Measurements from ENCODE around the gene ACOT11.

Gene ACOT11

DNA sequence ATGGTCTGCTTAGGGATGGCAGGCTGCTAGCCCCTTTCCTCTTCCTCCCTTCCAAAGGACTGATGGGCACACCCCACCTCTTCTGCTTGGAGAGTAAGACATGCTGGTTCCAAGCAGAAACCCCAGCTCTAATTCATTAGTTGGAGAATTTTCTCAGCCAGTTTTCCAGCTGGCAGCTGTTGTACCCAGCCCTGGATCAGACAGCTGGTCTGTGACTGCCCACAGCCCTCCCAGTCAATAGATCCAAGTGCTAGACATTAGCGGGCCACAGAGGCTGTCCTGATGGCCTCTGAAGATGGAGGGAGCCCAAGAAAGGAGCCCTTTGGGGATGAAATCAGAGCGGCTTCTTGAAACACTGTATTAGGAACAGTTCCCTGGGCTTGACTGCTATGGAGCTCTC is 35.8 kb downstream of the ACOT11 start:
- in situ Hi-C loops (cut with HindIII; ENCODE audit: low sequenced_read_pairs): no loop called here

GRCh38 chr1:54584575-54584974 is 36.5 kb downstream of the ACOT11 start:
- in situ Hi-C loops (cut with HindIII; ENCODE audit: low sequenced_read_pairs): no loop called here

GRCh38 chr1:54585181-54586066 is 37.4 kb downstream of the ACOT11 start:
- in situ Hi-C loops (cut with HindIII; ENCODE audit: low sequenced_read_pairs): no loop called here

GRCh38 chr1:54588377-54588776 is 40.3 kb downstream of the ACOT11 start:
- in situ Hi-C loops (cut with HindIII; ENCODE audit: low sequenced_read_pairs): no loop called here

DNA sequence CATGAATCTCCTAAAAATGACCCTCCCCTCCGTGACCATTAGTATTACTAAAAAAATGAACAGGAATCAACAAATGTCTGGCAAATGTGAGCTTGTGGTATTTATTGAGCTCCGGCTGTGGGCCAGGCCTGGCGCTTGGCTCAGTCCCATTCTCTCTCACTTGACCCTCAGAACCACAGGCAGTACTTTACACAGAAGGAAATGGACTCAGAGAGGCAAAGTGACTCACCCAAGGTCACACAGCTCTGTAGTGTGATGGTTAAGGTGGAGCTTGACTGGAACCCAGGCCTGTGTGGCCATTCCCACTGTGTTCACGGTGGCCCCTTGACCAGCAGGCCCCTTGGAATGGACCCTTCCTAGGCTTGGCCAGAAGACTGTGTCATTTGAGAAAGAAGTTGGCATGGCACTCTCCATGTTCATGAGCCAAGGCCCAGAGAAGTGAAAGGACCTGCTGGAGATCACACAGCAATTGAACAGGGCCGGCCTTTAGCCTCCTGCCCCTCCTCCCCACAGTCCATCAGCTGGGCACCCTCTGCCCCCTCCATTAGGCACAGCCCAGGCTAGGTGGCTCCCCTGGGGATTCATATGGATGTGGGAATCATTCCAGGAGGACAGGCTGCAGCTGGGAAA is 43.2 kb downstream of the ACOT11 start:
- in situ Hi-C loops (cut with HindIII; ENCODE audit: low sequenced_read_pairs): no loop called here

DNA sequence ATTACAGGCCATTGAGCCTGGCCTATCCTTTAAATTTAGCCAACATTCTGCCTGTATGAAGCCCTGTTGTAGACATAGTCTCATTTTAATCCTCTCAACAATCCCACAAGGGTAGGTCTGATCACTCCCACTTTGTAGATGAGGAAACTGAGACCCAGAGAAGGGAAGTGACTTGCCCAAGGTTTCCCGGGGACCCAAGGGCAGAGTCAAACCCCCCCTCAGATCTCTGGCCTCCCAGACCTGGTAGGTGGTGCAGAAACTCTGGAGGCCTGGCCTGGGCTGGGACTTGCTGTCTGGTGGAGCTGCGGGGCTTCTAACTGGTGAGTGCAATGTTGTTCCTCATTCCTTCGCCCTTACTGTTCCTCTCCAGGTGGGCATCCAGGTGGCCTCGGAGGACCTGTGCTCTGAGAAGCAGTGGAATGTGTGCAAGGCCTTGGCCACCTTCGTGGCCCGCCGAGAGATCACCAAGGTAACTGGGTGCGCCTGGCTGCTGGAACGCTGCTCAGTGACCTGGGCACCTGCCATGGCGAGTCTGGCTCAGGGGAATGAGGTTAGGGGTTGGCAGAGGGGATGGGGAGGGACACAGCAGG is 45.6 kb downstream of the ACOT11 start:
- in situ Hi-C loops (cut with HindIII; ENCODE audit: low sequenced_read_pairs): no loop called here

DNA sequence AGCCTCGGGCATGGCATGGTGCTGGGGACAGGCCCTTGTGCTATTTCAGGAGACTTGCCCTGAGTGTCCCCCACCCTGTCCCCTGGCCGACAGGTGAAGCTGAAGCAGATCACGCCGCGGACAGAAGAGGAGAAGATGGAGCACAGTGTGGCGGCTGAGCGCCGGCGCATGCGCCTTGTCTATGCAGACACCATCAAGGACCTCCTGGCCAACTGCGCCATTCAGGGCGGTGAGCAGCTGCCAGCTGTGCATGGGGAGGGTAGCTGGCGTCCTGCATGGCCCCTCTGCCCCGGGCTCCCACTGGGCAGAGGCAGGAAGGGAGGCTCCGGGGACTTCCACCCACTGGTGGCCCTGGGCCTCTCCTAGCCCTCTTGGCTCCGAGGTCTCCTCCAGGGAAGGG is 46.4 kb downstream of the ACOT11 start:
- in situ Hi-C loops (cut with HindIII; ENCODE audit: low sequenced_read_pairs): no loop called here

DNA sequence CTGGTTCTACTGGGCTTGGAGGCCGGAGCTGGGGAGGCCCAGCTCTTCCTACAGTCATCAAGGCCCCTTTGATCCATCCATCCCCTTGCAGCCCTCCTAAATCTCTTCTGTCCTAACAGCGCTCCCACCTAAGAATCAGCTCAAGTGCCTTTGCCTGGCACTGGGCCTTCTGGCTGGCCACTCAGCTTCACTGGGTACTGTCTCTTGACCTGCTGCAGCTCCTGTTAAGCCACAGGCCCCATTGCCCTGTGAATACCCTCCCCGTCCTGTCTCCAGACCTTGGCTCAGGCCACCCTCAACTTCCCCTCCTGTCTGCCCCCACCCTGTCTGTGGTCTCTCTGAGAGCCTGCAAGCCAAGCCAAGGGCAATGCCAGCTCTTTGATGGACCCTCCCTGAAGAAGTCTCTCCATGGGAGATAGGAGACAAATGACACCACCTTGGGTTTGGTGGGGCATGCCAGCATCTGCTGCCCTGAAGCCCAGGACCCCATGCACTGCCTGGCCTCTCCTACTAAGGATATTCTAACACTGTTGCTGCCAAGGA is 48.0 kb downstream of the ACOT11 start:
- in situ Hi-C loops (cut with HindIII; ENCODE audit: low sequenced_read_pairs): no loop called here

GRCh38 chr1:54596756-54597155 is 48.7 kb downstream of the ACOT11 start:
- in situ Hi-C loops (cut with HindIII; ENCODE audit: low sequenced_read_pairs): no loop called here

- in situ Hi-C loops (cut with HindIII; ENCODE audit: low sequenced_read_pairs): no loop called here
Measured at GRCh38 chr1:54597455-54598030, 49.5 kb downstream of the ACOT11 start.

DNA sequence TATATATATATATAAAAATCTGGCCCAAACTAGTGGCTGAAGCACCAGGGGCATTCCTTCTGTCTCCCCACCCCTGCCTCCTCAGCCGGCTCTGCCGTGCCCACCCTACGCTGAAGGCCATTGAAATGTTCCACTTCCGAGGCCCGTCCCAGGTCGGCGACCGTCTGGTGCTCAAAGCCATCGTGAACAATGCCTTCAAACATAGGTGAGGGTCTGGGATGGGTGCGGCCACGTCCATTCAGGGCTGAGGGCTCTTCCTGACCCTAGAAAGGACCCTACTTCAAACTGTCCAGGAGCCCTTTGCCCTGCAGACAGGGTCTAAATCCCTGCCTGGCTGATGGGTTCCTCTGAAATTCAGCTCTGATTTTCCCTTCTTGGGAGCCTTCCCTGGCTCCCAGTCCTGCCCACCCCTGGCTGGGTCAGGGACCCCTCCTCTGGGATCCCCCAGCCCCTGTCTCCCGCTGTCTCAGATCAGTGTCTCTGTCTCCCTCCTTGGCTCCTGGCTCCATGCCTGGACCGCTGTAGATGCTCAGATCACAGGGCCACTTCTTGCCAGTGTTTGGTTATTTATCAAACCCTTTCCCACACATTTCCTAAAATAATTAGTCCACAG is 51.3 kb downstream of the ACOT11 start:
- in situ Hi-C loops (cut with HindIII; ENCODE audit: low sequenced_read_pairs): no loop called here

- in situ Hi-C loops (cut with HindIII; ENCODE audit: low sequenced_read_pairs): no loop called here
Measured at GRCh38 chr1:54600947-54601721, 53.1 kb downstream of the ACOT11 start.

DNA sequence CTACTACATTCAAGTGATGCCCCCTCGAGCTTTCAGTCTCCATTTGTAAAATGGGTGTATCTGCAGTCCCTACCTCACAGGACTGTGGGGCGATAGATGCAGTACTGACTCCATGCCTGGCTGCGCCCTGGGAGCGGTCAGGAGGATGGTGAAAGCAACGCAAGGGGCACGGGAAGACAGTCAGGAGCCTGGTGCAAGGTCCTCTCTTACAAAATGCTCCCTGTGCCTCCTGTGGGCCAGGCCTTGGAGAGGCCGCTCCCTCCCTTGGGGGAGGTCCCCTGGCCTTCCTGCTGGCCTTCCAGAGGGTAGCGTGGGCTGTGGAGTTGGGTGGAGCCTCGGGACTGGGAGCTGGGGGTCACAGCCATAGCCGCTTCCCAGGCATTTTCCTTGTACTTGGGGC is 53.7 kb downstream of the ACOT11 start:
- in situ Hi-C loops (cut with HindIII; ENCODE audit: low sequenced_read_pairs): no loop called here

- in situ Hi-C loops (cut with HindIII; ENCODE audit: low sequenced_read_pairs): no loop called here
Measured at GRCh38 chr1:54602554-54602953, 54.5 kb downstream of the ACOT11 start.

DNA sequence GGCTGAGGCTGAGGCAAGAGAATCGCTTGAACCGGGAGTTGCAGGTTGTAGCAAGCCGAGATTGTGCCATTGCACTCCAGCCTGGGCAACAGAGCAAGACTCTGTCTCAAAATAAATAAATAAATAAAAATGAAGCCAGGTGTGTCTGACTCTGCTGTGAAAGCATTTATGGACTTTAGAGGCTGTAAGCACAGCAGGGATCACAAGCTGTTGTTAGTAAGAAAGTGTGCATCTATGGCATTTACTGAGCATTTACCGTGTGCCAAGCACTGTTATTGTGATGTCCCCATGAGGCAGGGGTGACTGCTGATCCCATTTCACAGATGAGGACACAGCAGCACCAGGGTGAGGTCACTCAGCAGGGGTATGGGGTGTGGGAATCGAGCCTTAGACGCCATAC is 55.2 kb downstream of the ACOT11 start:
- in situ Hi-C loops (cut with HindIII; ENCODE audit: low sequenced_read_pairs): no loop called here

GRCh38 chr1:54604051-54604450 is 56.0 kb downstream of the ACOT11 start:
- in situ Hi-C loops (cut with HindIII; ENCODE audit: low sequenced_read_pairs): no loop called here

- in situ Hi-C loops (cut with HindIII; ENCODE audit: low sequenced_read_pairs): no loop called here
Measured at GRCh38 chr1:54604572-54605370, 56.7 kb downstream of the ACOT11 start.

GRCh38 chr1:54606096-54606989 is 58.3 kb downstream of the ACOT11 start:
- in situ Hi-C loops (cut with HindIII; ENCODE audit: low sequenced_read_pairs): no loop called here

- in situ Hi-C loops (cut with HindIII; ENCODE audit: low sequenced_read_pairs): no loop called here
Measured at GRCh38 chr1:54606990-54607325, 58.9 kb downstream of the ACOT11 start.

Measured in DLD1 (cell line).